GM12874 (cell line): Measurements from ENCODE around the gene BCAT1.
A peak's percentile ranks its signal among the peaks of the same experiment; 100 is the strongest.

Experiments used
- CTCF ChIP-seq: IDR thresholded peaks from 2 replicates; pipeline ENCODE4 v1.5.1; 2011; ENCODE audit warnings: low read depth, mild to moderate bottlenecking, control low read depth, low read length, moderate library complexity; ENCODE audit not compliant: insufficient read depth

Gene BCAT1

GRCh38 chr12:24991209-24992049 lies 42.5 kb upstream of the BCAT1 start:
- TF ChIP-seq CTCF, result 0 out of 2 replicates have a peak, but pooled peaks have one; percentile 19

- TF ChIP-seq CTCF, result no peak
Observed at GRCh38 chr12:24989216-24989615, 40.3 kb upstream of the BCAT1 start.

- TF ChIP-seq CTCF, result no peak
Observed at GRCh38 chr12:24982250-24982649, 33.3 kb upstream of the BCAT1 start.

- no peak for TF ChIP-seq CTCF
Observed at GRCh38 chr12:24979976-24980730, 31.3 kb upstream of the BCAT1 start.

- TF ChIP-seq CTCF, result no peak
Observed at GRCh38 chr12:24979329-24979728, 30.4 kb upstream of the BCAT1 start.

GRCh38 chr12:24977711-24978110 lies 28.8 kb upstream of the BCAT1 start:
- no peak for TF ChIP-seq CTCF

- no peak for TF ChIP-seq CTCF
Observed at GRCh38 chr12:24977060-24977459, 28.2 kb upstream of the BCAT1 start.
